ENCODE data around the gene S100A6.

DNA sequence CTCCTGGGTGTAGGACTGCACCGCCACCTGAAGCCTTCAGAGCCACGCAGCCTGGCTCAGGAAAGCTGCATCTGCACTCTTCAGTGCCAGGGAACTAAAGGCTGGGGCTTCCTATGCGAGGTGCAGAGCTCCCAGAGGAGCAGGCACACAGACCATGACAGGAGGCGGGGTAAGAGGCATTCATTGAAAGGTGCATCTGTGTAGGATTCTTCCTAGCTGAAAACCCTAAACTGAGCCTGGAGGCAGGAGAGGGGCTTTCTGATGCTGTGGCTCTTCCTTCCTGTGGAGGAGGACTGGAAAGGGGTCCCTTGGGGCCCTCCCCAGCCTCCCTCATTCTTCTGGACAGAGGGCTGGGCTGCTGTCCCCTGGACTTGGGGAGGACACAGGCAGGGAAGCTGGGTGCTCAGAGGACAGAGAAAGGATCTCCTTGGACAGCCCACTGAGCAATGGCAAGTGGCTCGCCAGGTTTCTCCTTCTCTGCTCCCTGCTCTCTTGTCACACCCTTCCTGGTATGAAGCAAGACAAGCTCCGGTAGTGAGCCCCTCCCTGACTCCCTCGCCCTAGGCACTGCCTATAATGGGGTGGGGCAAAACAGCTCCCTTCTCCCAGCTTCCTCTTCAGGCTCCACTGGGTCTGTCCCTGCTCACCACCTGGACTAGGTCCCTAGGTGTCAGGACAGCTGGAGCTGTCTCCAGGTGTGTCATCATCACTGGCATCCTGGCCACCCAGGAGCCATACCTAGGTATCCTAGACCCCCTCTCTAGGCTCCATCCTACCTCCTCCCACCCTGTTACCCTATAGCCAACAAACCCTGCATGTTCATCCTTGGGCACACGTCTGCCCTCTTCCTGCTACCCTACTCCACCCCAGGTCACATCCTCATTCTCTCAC lies 20.0 kb downstream of the S100A6 start:
- TF ChIP-seq POLR2A (IDR thresholded peaks at IDR 0.05), result no peak
- TF ChIP-seq, protein P1, sequence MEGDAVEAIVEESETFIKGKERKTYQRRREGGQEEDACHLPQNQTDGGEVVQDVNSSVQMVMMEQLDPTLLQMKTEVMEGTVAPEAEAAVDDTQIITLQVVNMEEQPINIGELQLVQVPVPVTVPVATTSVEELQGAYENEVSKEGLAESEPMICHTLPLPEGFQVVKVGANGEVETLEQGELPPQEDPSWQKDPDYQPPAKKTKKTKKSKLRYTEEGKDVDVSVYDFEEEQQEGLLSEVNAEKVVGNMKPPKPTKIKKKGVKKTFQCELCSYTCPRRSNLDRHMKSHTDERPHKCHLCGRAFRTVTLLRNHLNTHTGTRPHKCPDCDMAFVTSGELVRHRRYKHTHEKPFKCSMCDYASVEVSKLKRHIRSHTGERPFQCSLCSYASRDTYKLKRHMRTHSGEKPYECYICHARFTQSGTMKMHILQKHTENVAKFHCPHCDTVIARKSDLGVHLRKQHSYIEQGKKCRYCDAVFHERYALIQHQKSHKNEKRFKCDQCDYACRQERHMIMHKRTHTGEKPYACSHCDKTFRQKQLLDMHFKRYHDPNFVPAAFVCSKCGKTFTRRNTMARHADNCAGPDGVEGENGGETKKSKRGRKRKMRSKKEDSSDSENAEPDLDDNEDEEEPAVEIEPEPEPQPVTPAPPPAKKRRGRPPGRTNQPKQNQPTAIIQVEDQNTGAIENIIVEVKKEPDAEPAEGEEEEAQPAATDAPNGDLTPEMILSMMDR (IDR thresholded peaks at IDR 0.05), result no peak

All from lower leg skin (tissue), 3 donors.